ENCODE measurements around the gene RPS19.

The RPS19 gene

GRCh38 chr19:41918095-41918494, 58.0 kb downstream of the RPS19 start:
- no peak for TF ChIP-seq CTCF (IDR thresholded peaks at IDR 0.05; ENCODE audit: low read depth, low read length)
- H3K4me3 ChIP-seq (ENCODE audit: low read depth, low read length) = no peak overlapping the region

- H3K4me3 ChIP-seq (ENCODE audit: low read depth, low read length) = no peak overlapping the region
- no peak for TF ChIP-seq CTCF (IDR thresholded peaks at IDR 0.05; ENCODE audit: low read depth, low read length)
Measured at GRCh38 chr19:41918653-41919244, 58.7 kb downstream of the RPS19 start.

- no peak for TF ChIP-seq CTCF (IDR thresholded peaks at IDR 0.05; ENCODE audit: low read depth, low read length)
- no peak overlapping the region for H3K4me3 ChIP-seq (ENCODE audit: low read depth, low read length)
Measured at GRCh38 chr19:41919948-41920712, 60.1 kb downstream of the RPS19 start.

GRCh38 chr19:41920882-41921576, 61.0 kb downstream of the RPS19 start:
- TF ChIP-seq CTCF (IDR thresholded peaks at IDR 0.05; ENCODE audit: low read depth, low read length) = no peak
- H3K4me3 ChIP-seq (ENCODE audit: low read depth, low read length) = no peak overlapping the region

- TF ChIP-seq CTCF (IDR thresholded peaks at IDR 0.05; ENCODE audit: low read depth, low read length) = no peak
- no peak overlapping the region for H3K4me3 ChIP-seq (ENCODE audit: low read depth, low read length)
Measured at GRCh38 chr19:41921577-41922576, 61.8 kb downstream of the RPS19 start.
